ENCODE data around the gene PRKCA.
"Not testable (repeated sequence)": the region's sequence is repeated elsewhere in the genome, so short reads cannot be mapped to it uniquely, and the experiment has no call there.

The PRKCA gene

GRCh38 chr17:66395961-66396360 lies 93.5 kb downstream of the PRKCA start:
- no peak for DNase-seq

- DNase-seq, result no peak
These were observed 95.1 kb downstream of the PRKCA start for GRCh38 chr17:66397486-66397885.

GRCh38 chr17:66398059-66398458 lies 95.6 kb downstream of the PRKCA start:
- no peak for DNase-seq

- no peak for DNase-seq
These were observed 96.2 kb downstream of the PRKCA start for GRCh38 chr17:66398617-66399016.

- no peak for DNase-seq
These were observed 97.0 kb downstream of the PRKCA start for GRCh38 chr17:66399441-66399840.

GRCh38 chr17:66400041-66400688 lies 97.8 kb downstream of the PRKCA start:
- not testable (repeated sequence) for DNase-seq

GRCh38 chr17:66400698-66401097 lies 98.3 kb downstream of the PRKCA start:
- DNase-seq, result no peak

- no peak for DNase-seq
These were observed 99.0 kb downstream of the PRKCA start for GRCh38 chr17:66401364-66401763.

GRCh38 chr17:66403846-66404556 lies 101.6 kb downstream of the PRKCA start:
- DNase-seq, result no peak

- DNase-seq, result no peak
These were observed 103.6 kb downstream of the PRKCA start for GRCh38 chr17:66405836-66406677.

GRCh38 chr17:66406701-66407644 lies 104.6 kb downstream of the PRKCA start:
- no peak for DNase-seq

GRCh38 chr17:66407864-66408263 lies 105.5 kb downstream of the PRKCA start:
- no peak for DNase-seq

GRCh38 chr17:66411520-66411919 lies 109.1 kb downstream of the PRKCA start:
- no peak for DNase-seq

GRCh38 chr17:66412857-66413558 lies 110.6 kb downstream of the PRKCA start:
- no peak for DNase-seq

- DNase-seq, result no peak
These were observed 111.4 kb downstream of the PRKCA start for GRCh38 chr17:66413559-66414520.

- DNase-seq, result no peak
These were observed 112.3 kb downstream of the PRKCA start for GRCh38 chr17:66414561-66415175.

- no peak for DNase-seq
These were observed 113.2 kb downstream of the PRKCA start for GRCh38 chr17:66415366-66416206.

GRCh38 chr17:66416207-66416940 lies 114.0 kb downstream of the PRKCA start:
- no peak for DNase-seq

Measured in NCI-H748 treated with DMSO at 0.1 percent for 48 hours (cell line).